Umbilical cord (tissue), 2 donors: ENCODE results near the gene TMEM192. TPM values are rescaled to one million over a fixed set of nuclear protein-coding genes. Genes with fewer than 3 reads are reported as not detected.
"Not testable (repeated sequence)": the region's sequence is repeated elsewhere in the genome, so short reads cannot be mapped to it uniquely, and the experiment has no call there.

ENCODE experiments used
- DNase-seq: peaks from one replicate; pipeline ENCODE4 v3.0.0-alpha.2; 2015; ENCODE audit warnings: low spot score
- total RNA-seq: library from RNA; depleted of rRNA; stranded (reverse); fragments of >200 nt; gene quantifications from one replicate; pipeline ENCODE4 v1.2.3, GENCODE V29; 2014; ENCODE audit warnings: low replicate concordance; ENCODE audit not compliant: insufficient read depth

The TMEM192 gene
- total RNA-seq: 12.5 TPM

DNA sequence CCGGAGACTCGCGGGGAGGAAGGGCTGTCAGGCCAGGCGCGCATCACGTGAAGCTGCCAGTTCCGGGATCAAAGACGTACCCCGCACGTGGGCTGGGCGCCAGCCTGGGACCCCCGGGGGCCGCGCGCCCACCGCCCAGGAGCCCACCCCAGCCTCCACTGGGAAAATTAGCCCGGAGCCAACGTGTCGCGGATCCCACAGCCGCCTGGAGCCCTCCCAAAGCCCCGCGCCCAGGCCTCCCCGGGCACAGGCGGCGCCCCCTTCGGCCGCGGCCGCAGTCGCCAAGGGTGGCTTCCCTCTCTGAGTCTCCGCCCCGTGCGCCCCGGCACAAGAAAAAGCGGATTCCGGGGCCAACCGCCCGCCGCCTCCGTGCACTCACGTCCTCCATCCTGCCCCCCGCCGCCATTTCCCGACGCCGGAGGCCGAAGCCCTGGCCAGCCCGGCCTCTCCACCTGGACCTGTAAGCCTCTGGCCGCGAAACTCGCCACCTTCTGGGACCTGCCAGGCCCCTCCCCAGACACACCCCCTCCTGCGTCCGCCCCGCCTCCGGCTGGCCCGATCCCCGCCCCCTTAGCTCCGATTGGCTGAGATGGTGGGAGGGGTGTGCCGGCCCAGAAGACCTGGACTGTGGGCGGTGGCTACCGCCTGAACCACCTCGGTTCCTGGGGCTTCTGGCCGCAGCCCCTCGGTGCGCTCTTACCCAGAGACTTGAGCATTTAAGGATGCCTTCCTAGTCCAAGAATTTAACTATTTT is at the start of gene TMEM192:
TMEM192 (minus strand) TSS at position 493 of the 754 bp plus-strand sequence; CDS start at position 406, 87 bp downstream.
- DNase-seq: peak; percentile 95

GRCh38 chr4:165158762-165159161 is 46.1 kb upstream of the TMEM192 start:
- DNase-seq: no peak

- no peak for DNase-seq
Observed at GRCh38 chr4:165156906-165157305, 44.2 kb upstream of the TMEM192 start.

DNA sequence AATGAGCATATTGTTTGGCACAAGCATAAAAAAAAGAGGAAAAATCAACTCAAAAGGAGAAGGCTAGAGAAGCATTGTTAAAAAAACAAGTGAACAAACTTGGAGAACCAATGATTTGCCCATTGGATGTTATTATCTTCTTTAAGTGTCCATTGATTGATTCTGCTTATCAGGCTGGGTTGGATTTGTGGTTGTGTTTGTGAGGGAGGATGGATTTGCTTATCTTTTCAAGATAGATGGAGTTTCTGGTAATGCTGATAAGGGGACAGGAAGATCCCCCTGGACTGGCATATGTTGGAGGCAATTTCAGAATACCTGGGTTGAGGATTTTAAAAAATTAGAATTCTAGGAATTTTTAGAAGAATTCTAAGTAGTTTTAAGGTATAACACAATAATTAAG is 41.8 kb upstream of the TMEM192 start:
- DNase-seq: no peak

- DNase-seq: peak; percentile 89
Observed at GRCh38 chr4:165152527-165152926, 39.9 kb upstream of the TMEM192 start.

DNA sequence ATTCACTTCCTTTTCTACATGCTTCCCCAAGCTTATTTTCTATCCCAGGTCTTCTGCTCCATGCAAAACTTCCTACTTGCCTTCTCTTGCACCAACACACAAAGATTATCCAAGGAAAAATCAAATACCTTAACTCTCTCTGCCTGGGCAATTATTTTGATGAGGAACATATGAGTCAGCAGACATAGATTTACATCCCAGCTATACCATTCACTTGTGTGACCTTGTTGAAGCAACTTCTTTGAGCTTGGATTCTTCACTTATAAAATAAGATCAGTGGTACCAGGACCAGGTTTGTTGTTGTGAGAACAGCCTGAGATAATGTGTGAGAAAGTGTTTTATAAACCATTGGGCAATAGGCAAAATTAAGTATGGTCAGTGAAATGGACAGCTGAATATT is 39.1 kb upstream of the TMEM192 start:
- no peak for DNase-seq

GRCh38 chr4:165150545-165150944 is 37.9 kb upstream of the TMEM192 start:
- no peak for DNase-seq

- DNase-seq: no peak
Observed at GRCh38 chr4:165138843-165139242, 26.2 kb upstream of the TMEM192 start.

DNA sequence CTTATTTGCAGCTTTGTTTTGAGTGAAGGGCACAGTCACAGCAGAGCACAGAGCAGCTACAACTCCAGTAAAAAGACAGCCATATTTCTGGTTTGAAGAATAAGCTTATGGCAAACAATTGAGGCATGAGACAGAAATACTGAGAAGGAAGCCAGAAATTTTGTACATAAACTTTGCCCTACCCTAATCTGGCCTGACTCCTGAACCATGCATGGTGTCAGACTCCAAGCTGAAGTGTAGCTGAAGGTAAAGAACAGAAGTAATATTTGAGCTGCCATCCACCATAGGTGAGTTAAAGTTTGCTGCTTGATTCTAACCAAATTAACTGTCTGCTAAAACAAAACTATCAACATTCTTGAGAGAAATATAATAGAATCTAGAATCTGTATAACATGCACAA is 24.5 kb upstream of the TMEM192 start:
- no peak for DNase-seq

GRCh38 chr4:165136529-165136928 is 23.9 kb upstream of the TMEM192 start:
- no peak for DNase-seq

GRCh38 chr4:165133150-165133549 is 20.5 kb upstream of the TMEM192 start:
- DNase-seq: no peak

DNA sequence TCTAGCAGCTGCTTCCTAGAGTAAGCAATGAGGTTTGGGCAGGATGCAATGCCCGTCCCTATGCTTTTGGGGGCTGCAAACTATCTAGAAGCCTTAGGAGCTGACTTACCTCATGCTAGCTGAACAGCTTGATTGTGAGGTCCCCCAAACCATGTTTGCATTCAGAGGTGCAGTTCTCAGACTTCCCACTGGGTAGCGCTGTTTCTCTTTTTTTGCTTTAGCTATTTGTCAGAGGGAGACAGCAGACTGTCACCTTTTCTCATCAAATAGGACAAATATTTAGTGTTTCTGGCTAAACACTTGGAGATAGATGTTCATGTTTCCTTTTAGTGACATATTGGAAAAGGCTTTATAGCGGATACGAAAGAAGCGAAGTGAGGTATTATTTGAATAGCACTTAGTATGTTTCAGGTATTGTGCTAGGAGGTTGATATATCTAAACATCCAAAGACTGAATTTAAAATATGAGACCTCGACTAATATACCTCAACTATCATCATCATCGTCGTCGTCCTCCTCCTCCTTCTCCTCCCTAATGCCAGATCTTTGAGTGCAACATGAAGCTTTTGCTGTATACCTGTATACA is 18.7 kb upstream of the TMEM192 start:
- DNase-seq: peak; percentile 70

- no peak for DNase-seq
Observed at GRCh38 chr4:165129924-165130323, 17.3 kb upstream of the TMEM192 start.

DNA sequence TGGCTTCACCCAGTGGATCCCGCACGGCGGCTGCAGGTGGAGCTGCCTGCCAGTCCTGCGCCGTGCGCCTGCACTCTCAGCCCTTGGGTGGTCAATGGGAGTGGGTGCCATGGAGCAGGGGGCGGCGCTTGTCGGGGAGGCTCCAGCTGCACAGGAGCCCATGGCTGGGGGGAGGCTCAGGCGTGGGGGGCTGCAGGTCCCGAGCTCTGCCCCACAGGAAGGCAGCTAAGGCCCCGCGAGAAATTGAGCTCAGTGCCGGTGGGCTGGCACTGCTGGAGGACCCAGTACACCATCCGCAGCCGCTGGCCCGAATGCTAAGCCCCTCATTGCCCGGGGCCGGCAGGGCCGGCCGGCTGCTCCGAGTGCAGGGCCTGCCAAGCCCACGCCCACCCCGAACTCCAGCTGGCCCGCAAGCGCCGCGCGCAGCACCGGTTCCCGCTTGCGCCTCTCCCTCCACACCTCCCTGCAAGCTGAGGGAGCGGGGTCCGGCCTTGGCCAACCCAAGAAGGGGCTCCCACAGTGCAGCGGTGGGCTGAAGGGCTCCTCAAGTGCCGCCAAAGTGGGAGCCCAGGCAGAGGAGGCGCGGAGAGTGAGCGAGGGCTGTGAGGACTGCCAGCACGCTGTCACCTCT is 13.3 kb upstream of the TMEM192 start:
- not testable (repeated sequence) for DNase-seq

DNA sequence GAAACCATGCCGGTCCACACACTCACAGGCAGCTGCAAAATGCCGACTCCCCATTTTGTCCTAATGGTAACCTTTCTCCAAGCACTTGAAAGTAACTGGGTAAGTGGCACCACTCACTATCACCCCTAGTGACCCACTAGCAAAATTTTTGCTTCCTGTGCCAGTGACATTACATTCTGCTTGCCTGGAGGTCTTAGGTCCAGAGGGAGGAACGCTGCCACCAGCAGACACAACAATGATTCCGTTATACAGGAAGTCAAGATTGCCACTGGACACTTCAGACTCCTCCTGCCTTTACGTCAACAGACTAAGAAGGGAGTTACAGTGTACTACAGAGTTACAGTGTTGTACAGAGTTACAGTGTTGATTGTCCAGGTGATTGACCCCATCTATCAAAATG is 11.8 kb upstream of the TMEM192 start:
- no peak for DNase-seq

GRCh38 chr4:165118256-165118909 is 5.7 kb upstream of the TMEM192 start:
- DNase-seq: no peak

DNA sequence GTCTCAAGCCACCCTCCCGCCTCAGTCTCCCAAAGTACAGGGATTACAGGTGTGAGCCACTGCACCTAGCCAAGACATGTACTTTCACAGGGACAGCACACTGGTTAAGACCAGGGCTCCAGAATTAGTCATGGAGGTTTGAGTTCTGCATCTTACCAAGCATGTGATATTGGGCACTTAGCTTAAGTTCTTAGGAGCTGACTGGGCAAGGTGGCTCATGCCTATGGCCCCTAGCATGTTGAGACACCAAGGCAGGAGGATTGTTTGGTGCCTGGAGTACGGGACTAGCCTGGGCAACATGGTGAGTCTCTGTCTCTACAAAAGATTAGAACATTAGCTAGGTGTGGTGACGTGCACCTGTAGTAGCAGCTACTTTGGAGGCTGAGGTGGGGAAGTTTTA is 2.6 kb upstream of the TMEM192 start:
- DNase-seq: no peak

DNA sequence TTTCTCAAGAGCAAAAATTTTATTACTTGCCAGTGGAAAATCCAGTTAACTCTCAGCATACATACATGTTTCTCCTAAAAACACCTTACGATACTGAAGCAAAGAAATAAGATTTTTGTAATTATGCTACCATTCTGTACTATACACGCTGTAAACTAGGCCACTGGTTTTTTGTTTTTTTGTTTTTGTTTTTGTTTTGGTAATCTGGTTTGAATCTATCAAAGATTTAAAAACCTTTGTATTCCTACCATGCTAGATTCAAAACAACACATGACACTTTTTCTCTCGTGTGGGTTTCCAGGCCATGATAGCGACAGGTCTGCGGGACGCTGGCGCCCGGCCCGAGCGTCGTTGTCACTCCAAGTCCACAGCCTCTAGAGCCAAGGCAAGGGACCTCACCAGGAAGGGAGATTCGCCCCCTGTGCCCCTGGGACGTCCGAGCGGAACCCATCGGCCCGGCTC is 723 bp downstream of the TMEM192 start:
- DNase-seq: no peak

- DNase-seq: no peak
Observed at GRCh38 chr4:165106518-165106917, 6.1 kb downstream of the TMEM192 start.

DNA sequence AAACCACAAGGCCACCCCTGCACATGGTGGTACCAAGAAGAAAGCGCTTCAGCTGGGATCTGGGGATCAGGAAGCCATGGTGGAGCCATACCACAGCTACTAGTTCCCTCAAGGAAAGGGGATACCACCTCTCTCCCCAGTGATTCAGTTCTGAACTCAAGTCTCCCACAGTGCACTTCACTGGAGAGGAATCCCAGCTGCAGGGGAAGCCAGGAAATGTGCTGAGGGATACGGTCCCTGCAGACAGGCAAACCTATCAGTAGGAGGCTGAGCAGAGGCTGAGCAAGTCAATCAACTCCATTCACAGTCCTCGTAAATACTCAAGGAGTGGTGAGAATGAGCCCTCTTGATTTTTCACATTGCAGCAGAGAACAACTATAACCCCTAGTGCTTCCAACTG is 11.0 kb downstream of the TMEM192 start:
- DNase-seq: no peak

- peak; percentile 44 for DNase-seq
Observed at GRCh38 chr4:165096776-165097175, 15.9 kb downstream of the TMEM192 start.

DNA sequence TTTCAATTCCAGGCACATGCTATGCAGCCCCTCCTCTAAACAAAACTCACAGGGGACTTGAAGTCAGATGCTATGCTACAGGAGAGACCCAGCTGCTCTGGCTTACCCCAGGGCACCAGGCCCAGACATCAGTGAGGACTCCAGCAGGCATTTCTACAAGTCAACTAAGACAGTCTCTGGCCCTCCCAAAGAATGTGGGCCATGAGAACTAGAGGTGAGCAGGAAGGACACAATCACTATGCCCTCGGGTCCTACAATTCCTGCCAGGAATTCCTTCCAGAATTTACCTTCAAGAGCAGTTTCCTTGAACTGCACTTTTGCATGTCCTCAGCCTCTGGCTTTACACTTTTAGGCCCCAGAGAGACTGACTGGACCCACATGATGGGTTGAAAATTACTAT is 17.4 kb downstream of the TMEM192 start:
- DNase-seq: no peak
